SU-DHL-6 (cell line): ENCODE data around the gene CFAP141.
A peak's percentile ranks its signal among the peaks of the same experiment; 100 is the strongest.

ENCODE experiments used
- CTCF ChIP-seq: fragments of 200-600 bp; sonication (generic); IDR thresholded peaks from one replicate; pipeline ENCODE4 v1.5.1; 2017; ENCODE audit warnings: antibody characterized with exemption, mild to moderate bottlenecking, low read length, moderate library complexity; ENCODE audit not compliant: insufficient read depth, poor library complexity, severe bottlenecking
- EZH2phosphoT487 ChIP-seq: fragments of 200-600 bp; sonication (generic), shearing (Covaris generic); conservative IDR thresholded peaks from 2 replicates; pipeline ENCODE4 v1.6.1; 2018; ENCODE audit warnings: mild to moderate bottlenecking, antibody characterized with exemption, low read length, moderate library complexity, mixed read lengths

- TF ChIP-seq CTCF (peak; percentile 54), EZH2phosphoT487 (no peak)
These were observed 20.0 kb downstream of the CFAP141 start for GRCh38 chr1:154186177-154186576.
